Stimulated activated CD4-positive, alpha-beta T cell treated with anti-CD3 and anti-CD28 coated beads, Interleukin-12 subunit alpha, Interleukin-12 subunit beta, amount 100 ng/mL, for 24 hours (primary cell): ENCODE measurements around the gene SPEN.
A peak's percentile ranks its signal among the peaks of the same experiment; 100 is the strongest.

Source experiments
- DNase-seq, 2 experiments: peaks; one replicate each; pipeline ENCODE4 v3.0.0-alpha.2; 2020; ENCODE audit warnings: low read depth in 2 of 2

The SPEN gene

DNA sequence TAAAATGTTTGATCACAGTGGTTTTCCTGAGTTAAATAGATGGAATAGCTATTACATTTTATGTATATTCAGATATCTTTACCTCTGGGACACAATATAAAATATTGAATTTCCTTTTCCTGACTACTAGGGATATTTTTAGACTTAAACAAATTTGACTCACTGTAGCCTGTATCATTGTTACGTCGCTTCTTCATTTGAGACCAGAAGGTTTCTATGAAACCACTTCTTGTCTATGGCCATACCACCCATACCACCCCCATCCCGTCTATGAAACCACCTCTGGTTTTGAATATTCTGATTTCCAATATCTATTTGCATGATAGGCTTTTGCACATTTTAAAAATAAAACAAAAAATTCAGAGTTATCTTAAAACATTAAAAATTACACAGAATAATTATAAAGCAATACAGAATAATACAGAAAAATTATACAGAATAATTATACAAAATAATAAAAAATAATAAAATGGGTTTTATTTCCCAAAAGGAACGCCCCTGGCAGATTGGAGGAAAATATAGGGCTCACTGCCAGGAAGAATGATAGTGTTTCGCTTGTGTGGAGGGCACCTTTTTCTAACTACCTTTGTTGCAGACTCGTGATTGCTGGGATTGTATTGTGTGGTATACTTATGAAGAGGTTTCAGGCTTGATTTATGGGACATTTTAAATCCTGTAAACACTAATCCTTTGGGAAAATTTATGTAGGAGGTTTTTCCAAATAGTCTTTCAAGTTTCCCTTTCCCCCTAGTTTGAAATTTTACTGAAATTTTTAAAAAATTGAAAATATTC, 4.7 kb downstream of the SPEN start:
- no peak for DNase-seq

DNA sequence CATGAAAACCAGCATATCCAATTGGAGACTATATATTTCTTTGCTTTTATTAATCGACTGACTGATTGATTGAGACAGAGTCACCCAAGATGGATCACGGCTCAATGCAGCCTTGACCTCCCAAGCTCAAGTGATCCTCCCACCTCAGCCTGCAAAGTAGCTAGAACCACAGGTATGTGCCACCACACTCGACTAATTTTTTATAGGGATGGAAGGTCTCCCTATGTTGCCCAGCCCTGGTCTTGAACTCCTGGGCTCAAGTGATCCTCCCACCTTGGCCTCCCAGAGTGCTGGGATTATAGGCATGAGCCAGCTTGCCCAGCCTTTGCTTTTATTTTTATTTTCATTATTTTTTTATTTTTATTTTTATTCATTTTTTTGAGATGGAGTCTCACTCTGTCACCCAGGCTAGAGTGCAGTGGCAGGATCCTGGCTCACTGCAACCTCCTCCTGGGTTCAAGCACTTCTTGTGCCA, 5.4 kb downstream of the SPEN start:
- DNase-seq, result no peak

DNA sequence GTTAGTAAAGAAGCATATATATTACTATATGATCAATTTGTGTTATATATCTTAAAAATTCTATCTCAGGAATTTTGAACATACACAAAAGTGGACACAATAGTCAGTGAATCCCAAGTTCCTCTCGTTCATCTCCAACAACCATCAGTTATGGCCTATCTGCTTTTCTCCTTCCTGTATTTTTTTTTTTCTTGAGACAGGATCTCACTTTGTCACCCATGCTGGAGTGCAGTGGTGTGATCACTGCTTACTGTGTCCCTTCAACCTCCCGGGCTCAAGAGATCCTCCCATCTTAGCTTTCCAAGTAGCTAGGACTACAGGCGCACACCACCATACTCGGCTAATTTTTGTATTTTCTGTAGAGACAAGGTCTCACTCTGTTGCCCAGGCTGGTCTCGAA, 9.4 kb downstream of the SPEN start:
- DNase-seq, result no peak

DNA sequence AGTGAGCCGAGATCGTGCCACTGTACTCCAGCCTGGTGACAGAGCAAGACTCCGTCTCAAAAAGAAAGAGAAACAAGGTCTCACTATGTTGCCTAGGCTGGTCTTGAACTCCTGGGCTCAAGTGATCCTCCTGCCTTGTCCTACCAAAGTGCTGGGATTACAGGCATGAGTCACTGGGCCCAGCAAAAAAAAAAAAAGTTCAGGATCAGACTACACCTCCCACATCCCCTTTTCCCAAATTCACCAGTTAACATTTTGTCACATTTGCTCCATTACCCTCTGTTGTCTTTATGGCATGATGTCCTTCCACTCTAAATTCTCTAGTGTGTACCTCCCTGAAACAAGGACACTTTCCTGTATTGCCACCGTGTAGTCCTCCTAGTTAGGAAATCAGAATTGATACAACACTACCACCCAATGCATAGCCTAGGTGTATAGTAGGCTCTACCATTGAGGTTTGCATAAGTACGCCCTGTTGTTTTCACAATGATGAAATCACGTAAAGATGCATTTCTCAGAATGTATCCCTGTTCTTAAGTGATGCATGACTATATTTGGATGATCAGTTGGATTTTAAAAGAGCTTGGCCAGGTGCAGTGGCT, 10.7 kb downstream of the SPEN start:
- DNase-seq, result no peak

DNA sequence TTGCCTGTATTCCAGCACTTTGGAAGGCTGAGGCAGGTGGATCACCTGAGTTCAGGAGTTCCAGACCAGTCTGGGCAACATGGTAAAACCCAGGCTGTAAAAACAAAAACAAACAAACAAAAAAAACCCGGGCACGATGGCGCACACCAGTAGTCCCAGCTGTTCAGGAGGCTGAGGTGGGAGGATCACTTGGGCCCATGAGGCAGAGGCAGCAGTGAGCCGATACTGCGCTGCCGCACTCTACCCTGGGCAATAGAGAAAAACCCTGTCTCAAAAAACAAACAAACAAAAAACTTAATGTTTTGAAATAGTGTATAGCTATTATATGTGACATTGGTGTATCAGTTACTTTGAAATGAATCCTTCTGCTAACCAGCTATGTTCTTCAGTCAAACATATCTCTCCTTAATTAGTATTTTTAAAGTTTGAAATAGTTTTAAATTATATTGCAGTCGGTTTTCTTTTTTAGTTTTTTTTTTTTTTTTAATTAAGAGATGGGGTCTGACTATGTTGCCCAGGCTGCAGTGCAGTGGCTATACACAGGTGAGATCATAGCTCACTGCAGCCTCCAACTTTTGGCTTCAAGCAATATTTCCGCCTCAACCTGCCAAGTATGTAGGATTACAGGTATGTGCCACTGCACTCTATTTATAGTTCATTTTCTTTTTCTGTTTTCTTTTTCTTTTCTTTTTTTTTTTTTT, 11.3 kb downstream of the SPEN start:
- no peak for DNase-seq

DNA sequence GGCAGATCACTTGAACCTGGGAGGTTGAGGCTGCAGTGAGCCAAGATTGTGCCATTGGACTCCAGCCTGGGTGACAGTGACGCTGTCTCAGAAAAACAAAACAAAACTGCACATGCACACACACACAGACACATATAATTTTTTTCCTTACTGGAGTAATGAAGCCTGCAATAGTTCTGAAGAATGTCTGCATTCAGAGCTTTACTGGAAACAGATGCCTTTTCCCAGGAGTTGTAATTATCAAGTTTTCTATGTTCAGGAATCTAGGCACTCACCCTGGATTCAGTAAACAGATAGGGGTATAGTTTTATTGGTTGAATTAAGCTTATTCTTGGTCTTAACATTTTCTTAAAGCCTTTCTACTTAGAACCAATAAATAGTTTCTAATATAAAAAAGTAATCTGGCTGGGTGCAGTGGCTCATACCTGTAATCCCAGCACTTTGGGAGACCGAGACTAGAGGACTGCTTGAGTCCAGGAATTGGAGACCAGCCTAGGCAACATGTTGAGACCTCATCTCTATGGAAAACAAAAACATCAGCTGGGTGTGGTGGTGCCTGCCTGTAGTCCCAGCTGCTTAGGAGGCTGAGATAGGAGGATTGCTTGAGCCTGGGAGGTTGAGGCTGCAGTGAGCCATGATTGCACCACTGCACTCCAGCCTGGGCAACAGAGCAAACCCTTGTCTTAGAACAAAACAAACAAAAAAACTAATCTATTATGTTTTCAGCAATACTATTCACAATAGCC, 15.8 kb downstream of the SPEN start:
- DNase-seq, result no peak

DNA sequence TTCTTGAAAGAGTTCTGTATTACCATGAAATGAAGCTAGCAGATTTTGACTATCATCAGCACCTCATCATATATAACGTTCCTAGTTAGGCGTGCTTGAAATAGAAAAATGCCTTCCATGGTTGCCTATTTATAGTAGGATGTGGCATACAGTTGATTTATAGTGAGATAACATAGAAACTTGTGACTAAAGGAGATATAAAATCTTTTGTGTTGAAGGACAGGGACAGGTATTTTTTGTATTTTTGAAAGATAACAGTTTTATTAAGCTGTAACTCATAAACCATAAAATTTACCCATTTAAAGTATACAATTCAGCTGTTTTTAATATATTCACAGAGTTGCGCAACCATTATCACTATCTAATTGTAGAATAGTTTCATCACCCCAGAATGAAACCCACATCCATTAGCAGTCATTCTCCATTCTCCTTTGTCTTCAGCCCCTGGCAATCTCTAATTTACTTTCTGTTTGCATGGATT, 19.3 kb downstream of the SPEN start:
- DNase-seq, result no peak

DNA sequence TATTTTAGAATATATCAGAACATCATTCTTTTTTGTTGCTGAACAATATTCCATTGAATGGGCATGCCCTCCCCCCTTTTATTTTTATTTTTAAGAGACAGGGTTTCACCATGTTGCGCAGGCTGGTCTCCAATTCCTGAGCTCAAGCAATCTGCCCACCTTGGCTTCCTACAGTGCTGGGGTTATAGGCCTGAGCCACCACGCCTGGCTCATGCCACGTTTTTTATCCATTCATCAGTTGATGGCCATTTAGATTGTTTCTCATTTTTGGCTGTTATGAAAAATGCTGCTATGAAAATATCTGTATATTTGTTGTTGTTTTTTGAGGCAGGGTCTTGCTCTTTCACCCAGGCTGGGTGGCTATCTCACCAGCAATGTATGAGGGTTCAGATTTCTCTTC, 19.8 kb downstream of the SPEN start:
- DNase-seq, result no peak

DNA sequence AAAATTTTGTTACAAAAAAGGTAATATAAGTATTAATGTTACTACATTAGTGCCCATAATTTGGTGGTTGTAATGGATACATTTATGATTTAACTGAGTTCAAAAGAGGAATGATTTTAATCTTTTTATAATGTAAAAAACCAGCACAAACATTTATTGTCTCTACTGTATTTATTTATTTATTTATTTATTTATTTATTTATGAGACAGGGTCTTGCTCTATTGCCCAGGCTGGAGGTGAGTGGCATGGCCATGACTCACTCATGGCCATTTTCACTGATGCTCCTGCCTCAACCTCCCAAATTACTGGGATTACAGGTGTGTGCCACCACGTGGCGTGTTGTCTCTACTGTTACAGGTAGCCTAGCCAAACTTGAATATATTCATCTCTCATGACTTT, 21.9 kb downstream of the SPEN start:
- DNase-seq, result no peak

DNA sequence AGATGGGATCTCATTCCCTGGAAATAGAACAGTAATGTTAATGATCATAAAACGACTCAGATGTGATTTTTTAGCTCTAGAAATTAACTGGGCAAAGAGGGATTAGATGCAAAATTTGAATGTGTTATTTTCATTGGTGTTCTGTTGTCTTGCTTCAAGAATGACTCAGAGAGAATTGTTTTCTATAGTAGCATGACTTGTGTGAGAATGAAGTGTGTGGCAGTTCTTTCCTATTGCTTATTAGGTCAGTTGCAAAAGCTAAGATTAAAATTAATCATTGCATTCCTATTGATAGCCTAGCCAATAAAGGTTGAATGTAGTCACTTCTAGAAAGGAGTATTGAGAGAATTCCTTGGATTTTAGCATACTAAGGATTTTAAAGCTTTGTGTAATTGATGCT, 22.9 kb downstream of the SPEN start:
- no peak for DNase-seq

DNA sequence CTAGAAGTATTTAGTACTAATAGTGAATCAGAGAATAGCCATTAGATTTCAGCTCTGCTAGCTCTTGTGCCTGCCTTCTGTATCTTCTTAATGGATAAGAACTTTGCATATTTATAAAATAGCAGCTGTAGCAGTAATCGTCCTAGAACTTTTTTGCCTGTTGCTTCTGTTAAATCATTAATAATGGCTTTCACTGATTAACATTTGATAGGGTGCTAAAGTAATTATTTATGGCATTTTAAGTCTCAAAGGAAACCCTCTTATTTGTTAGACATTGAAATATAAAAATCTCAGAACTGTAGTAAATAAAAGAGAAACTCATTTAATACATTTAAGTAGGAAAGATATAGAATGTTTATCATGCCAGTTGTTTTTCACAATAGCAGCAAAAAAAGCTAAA, 27.0 kb downstream of the SPEN start:
- no peak for DNase-seq

DNA sequence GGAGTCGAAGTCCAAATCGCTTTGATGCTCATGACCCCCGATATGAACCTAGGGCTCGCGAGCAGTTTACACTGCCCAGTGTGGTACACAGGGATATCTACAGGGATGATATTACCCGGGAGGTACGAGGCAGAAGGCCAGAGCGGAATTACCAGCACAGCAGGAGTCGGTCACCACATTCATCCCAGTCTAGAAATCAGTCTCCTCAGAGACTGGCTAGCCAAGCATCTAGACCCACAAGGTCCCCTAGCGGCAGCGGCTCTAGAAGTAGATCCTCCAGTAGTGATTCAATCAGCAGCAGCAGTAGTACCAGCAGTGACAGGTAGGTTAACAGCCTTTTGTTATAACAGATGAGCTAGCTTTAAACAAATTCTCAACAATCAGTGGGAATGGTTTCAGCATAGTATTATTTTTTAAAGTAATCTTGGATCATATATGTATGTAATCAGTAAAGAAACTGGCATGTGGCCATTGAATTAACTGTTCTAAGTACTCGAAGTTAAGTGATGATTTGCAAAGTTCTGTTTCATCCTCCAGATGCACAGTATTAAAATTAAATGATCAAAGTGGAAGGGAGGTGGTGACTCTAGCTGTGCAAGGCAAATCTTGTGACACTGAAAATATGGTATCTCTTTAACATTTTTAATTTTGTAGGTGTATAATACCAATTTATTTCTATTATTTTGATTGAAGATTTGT, 29.0 kb downstream of the SPEN start:
- no peak for DNase-seq

DNA sequence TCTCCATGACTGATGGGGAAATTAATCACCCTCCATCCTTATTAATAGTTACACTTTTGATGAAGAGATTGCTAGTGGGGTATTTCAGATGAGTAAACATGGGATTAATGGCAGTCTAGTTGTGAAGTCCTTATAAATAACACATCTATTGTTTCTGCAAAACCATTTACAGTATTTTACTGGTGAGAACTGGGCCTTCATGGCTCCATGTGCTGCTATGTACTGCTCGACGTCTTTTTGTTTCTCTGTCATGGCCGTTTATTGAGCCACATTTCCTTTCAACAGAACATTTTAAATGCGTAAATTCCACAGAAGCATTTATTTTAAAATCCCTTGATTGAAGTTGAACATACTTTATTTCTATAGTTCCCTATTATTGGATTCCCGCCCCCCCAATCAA, 34.5 kb downstream of the SPEN start:
- no peak for DNase-seq

DNA sequence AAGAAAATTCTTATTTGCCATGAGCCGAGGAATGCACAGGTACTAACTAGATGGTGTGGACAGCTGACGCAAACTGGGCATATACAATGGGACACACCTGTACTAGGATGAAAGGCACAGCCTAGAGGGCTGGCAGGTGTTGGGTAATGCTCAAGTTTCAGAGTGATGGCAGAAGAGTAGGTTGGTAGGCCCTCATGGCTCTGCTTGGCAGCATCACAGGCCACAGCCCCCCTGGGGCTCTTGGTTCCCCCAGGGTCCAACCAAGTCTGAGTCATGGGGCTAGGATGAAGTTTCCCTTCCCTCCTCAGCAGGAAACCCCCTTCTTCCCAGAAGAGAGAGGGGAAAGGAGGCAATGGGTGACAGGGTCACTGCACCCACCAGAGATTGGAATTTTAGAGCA, 35.2 kb downstream of the SPEN start:
- no peak for DNase-seq

DNA sequence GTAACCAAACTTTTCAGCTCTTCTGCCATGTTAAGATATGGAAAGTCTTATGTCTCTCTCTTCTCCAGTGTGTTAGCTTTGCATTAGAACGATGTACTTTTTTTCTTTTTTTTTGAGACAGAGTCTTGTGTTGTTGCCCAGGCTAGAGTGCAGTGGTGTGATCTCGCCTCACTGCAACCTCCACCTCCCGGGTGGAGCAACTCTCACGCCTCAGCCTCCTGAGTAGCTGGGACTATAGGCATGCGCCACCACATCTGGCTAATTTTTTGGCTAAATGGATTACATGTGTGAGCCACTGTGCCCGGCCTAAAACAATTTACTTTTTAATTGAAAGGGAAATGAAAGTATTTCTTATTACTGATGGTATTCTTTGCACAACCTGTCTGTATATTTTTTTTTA, 35.8 kb downstream of the SPEN start:
- DNase-seq, result no peak

DNA sequence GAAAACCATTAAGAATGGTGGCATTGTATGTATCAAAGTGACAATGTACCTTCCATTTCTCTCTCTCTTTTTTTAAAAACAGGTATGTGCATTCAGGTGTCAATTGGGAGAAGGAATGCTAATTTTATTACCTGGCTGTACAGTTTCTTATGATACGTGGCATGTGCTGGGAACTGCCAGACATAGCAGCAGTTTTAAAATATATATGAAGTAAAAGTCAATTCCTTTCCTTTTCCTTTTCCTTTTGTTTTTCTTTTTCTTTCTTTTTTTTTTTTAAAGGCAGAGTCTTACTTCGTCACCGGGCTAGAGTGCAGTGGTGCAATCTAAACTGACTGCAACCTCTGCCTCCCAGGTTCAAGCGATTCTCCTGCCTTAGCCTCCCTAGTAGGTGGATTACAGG, 37.0 kb downstream of the SPEN start:
- DNase-seq, result no peak

DNA sequence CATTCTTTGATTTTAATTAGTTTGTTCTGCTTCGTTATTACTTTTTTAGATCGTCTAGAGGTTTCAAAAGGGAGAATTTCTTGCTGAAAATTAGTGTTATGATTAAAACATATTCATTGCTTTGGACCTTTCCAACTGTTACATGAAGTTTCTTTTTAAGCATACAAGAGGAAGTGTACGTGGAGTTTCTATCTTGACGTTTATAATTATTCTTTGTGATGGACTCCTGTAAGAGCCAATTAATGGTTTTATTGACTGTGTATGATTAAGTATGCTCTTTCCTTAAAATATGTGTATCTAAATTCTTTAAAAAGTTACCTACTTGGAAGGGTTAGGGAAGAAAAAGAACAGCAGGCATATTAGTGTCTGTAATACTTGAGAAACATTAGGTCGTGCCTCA, 37.8 kb downstream of the SPEN start:
- DNase-seq, result no peak

DNA sequence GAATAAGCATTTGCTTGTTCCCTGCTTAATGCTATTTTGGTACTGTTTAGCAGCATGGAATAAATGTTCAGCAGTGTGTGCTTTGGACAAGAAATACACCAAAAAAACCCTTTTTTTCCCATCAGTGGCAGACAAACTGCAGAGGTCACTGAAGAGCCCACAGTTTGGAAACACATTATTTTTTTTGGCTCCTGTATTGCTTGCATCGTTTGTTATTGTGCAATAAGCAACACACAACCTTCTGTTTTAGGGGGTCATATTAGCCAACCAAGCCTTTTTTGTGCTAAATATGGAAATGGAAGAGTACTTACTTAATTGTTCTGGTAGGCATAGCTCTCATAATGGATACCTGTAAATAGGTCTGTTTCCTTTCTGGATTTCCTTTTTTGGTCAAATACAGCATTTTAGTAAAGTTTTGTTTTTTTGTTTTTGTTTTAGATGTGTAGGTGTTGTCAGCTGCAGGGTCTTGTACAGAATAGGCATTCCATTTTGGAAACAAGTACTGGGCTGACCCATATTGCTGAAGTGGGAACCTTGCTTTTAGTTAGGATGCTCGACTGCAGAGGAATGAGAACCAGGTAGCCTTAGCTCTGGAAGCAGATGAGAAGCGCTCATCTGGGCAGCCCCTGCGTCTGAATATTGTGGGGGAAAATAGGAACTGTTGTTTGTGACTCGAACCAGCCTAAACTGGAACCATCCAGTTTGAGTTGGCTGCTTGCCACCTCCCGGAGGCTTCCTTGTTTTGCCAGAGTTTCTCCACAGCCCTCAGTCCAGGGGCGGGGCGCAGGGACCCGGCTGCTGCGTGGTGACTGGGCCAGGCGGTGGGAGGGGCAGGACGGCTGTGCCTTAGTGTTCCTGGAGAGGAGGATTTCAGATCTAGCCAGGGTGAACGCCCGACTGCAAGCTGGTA, 38.4 kb downstream of the SPEN start:
- peak; percentile 3 to 6 for DNase-seq

DNA sequence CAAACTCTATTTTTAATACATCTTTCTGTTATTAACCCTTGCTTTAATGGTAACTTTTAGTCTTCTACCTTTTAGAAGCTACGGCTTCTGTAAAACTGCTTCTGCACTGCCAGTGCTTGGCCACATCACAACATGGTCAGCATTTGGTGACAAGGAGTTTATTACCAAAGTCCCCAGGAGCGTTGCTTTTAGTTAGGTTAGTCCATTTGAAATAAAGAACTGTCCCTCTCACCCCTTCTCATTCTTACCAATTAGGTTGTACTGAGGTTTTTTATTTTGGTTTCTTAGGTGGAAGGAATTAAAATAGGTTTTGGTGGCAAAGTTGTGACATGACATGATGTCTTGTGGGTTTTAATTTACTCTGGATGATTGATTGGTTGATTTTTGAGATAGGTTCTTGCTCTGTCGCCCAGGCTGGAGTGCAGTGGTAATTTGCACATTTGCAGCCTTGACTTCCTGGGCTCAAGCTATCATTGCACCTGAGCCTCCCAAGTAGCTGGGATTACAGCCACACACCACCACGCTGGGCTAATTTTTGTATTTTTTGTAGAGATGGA, 39.2 kb downstream of the SPEN start:
- no peak for DNase-seq
